Breast epithelium (tissue), 3 donors: ENCODE data around the gene CDYL.

Source experiments
- CTCF ChIP-seq, 3 donors: fragments of 450-650 bp; IDR thresholded peaks; one replicate each; pipeline ENCODE4 v1.5.1; 2016 to 2017; ENCODE audit warnings: antibody characterized with exemption in 3 of 3, mild to moderate bottlenecking in 3 of 3, moderate library complexity in 3 of 3
- POLR2A ChIP-seq: fragments of 450-650 bp; IDR thresholded peaks from one replicate; pipeline ENCODE4 v1.6.1; 2016; ENCODE audit warnings: antibody characterized with exemption, mild to moderate bottlenecking, moderate library complexity
- POLR2AphosphoS5 ChIP-seq, 3 donors: sonication (generic); formaldehyde crosslinking; IDR thresholded peaks; one replicate each; pipeline ENCODE4 v1.6.1; 2017; ENCODE audit warnings: antibody characterized with exemption in 3 of 3

- TF ChIP-seq CTCF (IDR thresholded peaks at IDR 0.05): no peak
- TF ChIP-seq POLR2A: no peak
- TF ChIP-seq POLR2AphosphoS5 (IDR thresholded peaks at IDR 0.05): no peak
Observed at GRCh38 chr6:4797587-4797986, 21.4 kb downstream of the CDYL start.
